Common myeloid progenitor, CD34-positive (primary cell): Measurements from ENCODE around the gene MDK.

Source experiments
- CTCF ChIA-PET: fragments of 350-600 bp; sonication (Branson Sonifier 250); formaldehyde crosslinking; loops from one replicate; lab custom pipeline; 2021; ENCODE audit warnings: antibody characterized with exemption; lab: Charles Lee
- POLR2A ChIA-PET: fragments of 350-600 bp; sonication (Branson Sonifier 250); formaldehyde crosslinking; loops from one replicate; lab custom pipeline; 2021; ENCODE audit warnings: antibody characterized with exemption; lab: Charles Lee
- DNase-seq, 3 donors: peaks; one replicate each; pipeline versions ENCODE4 v3.0.0 to v3.0.0-alpha.2; 2013
- H3K27ac ChIP-seq, 2 experiments: 1 replicate in 1 of 2; 2 replicates in 1 of 2; pipeline ENCODE4 v1.7.0; 2013; ENCODE audit warnings: inconsistent platforms in 2 of 2, low read length in 2 of 2, mild to moderate bottlenecking in 2 of 2, low read depth in 1 of 2, moderate library complexity in 1 of 2; ENCODE audit not compliant: severe bottlenecking in 2 of 2, insufficient read depth in 1 of 2, poor library complexity in 1 of 2
- H3K27me3 ChIP-seq, 5 experiments: replicated peaks in 2 of 5; 1 replicate in 3 of 5; 2 replicates in 2 of 5; pipeline versions ENCODE4 v1.6.1 to v1.7.0; 2013; ENCODE audit warnings: low read length in 4 of 5, mild to moderate bottlenecking in 2 of 5, moderate library complexity in 2 of 5, inconsistent platforms in 1 of 5; ENCODE audit not compliant: insufficient read depth in 5 of 5, control insufficient read depth in 4 of 5
- H3K36me3 ChIP-seq, 4 experiments: 1 replicate in 2 of 4; 2 replicates in 2 of 4; pipeline versions ENCODE4 v1.6.1 to v1.7.0; 2013; ENCODE audit warnings: low read length in 3 of 4, control low read depth in 1 of 4, mild to moderate bottlenecking in 1 of 4; ENCODE audit not compliant: control insufficient read depth in 4 of 4, insufficient read depth in 4 of 4
- H3K4me1 ChIP-seq, 4 experiments: 1 replicate in 3 of 4; 2 replicates in 1 of 4; pipeline versions ENCODE4 v1.6.1 to v1.7.1; 2013; ENCODE audit warnings: low read length in 3 of 4, mild to moderate bottlenecking in 3 of 4, control low read depth in 1 of 4, inconsistent platforms in 1 of 4, moderate library complexity in 1 of 4; ENCODE audit not compliant: control insufficient read depth in 4 of 4, insufficient read depth in 4 of 4; ENCODE audit errors: control extremely low read depth in 1 of 4
- H3K4me3 ChIP-seq, 7 experiments: 1 replicate in 4 of 7; 2 replicates in 3 of 7; pipeline versions ENCODE4 v1.5.1 to v1.7.0; 2013; ENCODE audit warnings: mild to moderate bottlenecking in 7 of 7, low read length in 6 of 7, moderate library complexity in 6 of 7, inconsistent platforms in 2 of 7, low read depth in 2 of 7, control low read depth in 1 of 7; ENCODE audit not compliant: insufficient read depth in 4 of 7, control insufficient read depth in 1 of 7; ENCODE audit errors: extremely low read depth in 1 of 7
- H3K9me3 ChIP-seq, 5 experiments: 1 replicate in 4 of 5; 2 replicates in 1 of 5; pipeline versions ENCODE4 v1.6.1 to v1.7.1; 2013; ENCODE audit warnings: low read length in 4 of 5, mild to moderate bottlenecking in 2 of 5, inconsistent platforms in 1 of 5, low read depth in 1 of 5, moderate library complexity in 1 of 5; ENCODE audit not compliant: control insufficient read depth in 4 of 5, insufficient read depth in 2 of 5; ENCODE audit errors: control extremely low read depth in 1 of 5
- WGBS: methylation state at CpG from one replicate; pipeline ENCODE4 v1.1.5; 2013; ENCODE audit not compliant: insufficient coverage; 5-methylcytosine and 5-hydroxymethylcytosine counted together

The MDK gene

DNA sequence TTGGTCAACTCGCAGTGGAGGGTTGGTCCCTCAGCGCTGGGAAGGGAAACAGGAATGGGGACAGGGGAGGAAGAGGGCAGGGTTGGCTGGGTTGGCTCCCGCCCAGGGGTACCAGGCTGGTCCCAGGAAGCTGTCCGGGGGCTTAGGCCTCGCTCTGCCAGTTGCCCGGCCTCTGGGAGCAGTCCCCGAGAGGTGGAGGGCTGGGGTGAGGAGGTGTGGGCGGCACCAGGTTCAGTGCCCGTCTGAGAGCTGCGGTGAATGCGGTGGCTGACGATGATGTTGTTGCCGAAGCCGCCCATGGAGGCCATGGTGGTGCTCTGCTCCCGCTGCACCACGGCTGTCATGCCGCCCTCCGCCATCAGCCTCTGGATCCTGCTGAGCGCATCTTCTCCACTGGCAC is 16.1 kb downstream of the MDK start:
- Histone ChIP-seq H3K4me3 (no peak overlapping the region), H3K36me3 (peaks cover 2 to 35% (median 23%) of the 10 kb centered on the region in 4 experiments), H3K4me1 (peaks cover 0 to 8% (median 8%) of the 10 kb centered on the region in 4 experiments), H3K27ac (no peak overlapping the region), H3K27me3 (peaks cover 0 to 14% (median 4%) of the 10 kb centered on the region in 5 experiments), H3K9me3 (no peaks in the 10 kb centered on the region)
- 97% methylated on average over 17 of the region's 19 CpGs for WGBS
- CTCF ChIA-PET, result interaction anchor here (1.0 to 1.8 kb wide), 3 partner anchors 11 to 46 kb away, joined by 3 to 7 read pairs (median 3); no protein-coding TSS in a partner anchor
- no peak for DNase-seq
- POLR2A ChIA-PET, result no interaction called here

DNA sequence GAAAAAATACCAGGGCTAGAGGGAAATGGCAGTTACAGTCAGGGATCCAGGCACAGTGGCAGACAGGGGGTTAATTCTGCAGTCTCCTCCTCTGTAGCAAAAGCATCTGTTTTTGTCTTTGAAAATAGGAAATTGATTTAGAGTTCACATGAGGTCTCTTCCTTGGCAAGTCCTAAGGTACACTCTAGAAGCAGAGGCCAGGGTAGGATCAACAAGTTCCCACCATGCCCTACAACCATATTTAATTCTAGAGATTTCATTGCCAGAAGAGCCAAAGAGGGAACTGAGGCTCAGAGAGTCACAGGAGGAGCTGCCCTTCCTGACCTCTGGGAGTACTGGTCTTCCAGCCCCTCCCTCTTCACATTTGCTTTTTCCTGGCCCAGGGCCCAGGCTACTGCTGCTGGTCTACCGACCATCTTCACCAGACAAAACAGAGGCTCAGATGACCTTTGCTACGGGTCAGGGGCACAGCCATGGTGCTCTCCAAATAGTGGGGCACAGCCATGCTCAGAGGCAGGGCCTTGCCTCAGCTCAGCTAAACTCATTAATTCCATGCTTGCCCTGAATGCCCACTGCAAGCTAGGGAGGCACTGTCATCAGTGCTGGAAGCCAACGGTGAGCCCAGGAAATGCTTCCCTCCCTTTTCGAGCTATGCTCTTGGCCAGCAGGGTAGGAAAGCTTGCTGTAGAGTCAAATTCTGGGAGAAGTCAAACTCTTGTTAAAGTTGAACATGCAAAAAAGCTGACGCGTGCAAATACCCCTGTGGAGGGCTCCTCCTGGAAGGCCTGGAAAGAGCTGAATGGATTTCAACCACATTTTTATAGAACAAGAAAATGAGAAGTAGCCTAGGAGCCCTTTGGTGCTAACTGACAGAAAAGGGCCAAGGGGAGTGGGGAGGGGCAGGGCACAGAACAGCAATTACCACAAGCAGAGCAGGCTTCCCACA is 21.8 kb downstream of the MDK start:
- Histone ChIP-seq H3K9me3 (no peaks in the 10 kb centered on the region), H3K36me3 (peaks cover 4 to 47% (median 24%) of the 10 kb centered on the region in 4 experiments), H3K4me3 (no peak overlapping the region), H3K4me1 (no peaks in the 10 kb centered on the region), H3K27ac (no peak overlapping the region), H3K27me3 (no peaks in the 10 kb centered on the region)
- ChIA-PET CTCF (interaction anchor here (1.3 to 7.1 kb wide), 2 partner anchors 13 to 25 kb away, joined by 3 to 52 read pairs; partner anchors contain the start of gene CHRM4), POLR2A (no interaction called here)
- no peak for DNase-seq
- 100% methylated on average over 4 of the region's 6 CpGs for WGBS

DNA sequence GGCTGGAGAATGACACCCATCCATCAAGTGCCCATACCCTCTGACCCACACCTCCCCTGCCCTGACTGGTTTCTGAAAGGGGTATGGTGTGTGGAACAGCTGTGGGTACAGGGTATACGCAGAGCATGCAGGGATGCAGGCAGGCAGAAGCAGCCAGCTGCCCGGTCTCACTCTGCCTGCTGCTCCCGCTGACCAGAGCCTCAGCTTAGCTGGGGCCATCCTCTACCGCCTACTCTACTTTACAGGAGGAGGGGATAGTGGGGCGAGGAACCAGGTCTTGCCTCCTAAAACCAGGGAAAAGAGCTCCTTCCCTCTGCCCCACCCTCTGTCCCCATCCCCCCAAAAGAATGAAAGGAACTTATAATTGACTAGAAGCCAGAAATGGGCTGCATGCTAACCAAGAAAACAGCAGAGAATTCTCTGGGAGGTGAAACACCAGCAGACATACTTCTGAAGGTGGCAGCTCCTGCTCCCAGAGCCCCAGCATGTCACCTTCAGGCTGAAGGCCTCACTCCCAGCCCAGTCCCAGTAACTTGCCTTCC is 23.1 kb downstream of the MDK start:
- no peaks in the 10 kb centered on the region for H3K4me1 ChIP-seq
- POLR2A ChIA-PET, result no interaction called here
- 100% methylated on average over 2 of the region's 5 CpGs for WGBS
- peaks cover 12 to 58% (median 35%) of the 10 kb centered on the region in 4 experiments for H3K36me3 ChIP-seq
- H3K9me3 ChIP-seq, result no peaks in the 10 kb centered on the region
- no peak for DNase-seq
- H3K4me3 ChIP-seq, result no peak overlapping the region
- H3K27ac ChIP-seq, result no peak overlapping the region
- H3K27me3 ChIP-seq, result no peaks in the 10 kb centered on the region
- CTCF ChIA-PET, result interaction anchor here (0.7 to 7.1 kb wide), 2 partner anchors 15 to 1175 kb away, joined by 3 to 52 read pairs; partner anchors contain the start of gene CHRM4

DNA sequence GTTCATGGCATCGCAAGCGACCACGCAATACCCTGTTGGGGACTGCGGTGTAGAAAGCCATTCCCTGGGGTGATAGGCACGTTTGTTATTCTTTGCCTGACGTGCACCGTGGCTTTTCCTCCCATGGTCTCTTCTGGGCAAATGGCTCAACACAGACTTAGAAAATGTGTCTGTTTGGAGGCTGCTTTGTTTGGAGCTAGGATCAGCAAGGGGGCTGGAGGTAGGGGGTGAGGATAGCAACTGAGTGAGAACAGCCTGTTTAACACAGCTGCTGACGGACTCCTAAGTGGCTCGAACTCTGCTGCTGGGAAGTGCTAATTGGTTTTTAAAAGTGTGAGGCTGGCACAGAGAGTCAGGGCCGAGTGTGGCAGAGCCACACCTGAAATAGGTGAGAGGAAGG is 26.2 kb downstream of the MDK start:
- CTCF ChIA-PET, result interaction anchor here (1.0 to 1.2 kb wide), 2 partner anchors 13 to 19 kb away, joined by 3 to 4 read pairs; no protein-coding TSS in a partner anchor
- POLR2A ChIA-PET, result no interaction called here
- Histone ChIP-seq H3K36me3 (peaks cover 13 to 61% (median 37%) of the 10 kb centered on the region in 4 experiments), H3K4me1 (no peaks in the 10 kb centered on the region), H3K27ac (no peak overlapping the region), H3K9me3 (no peaks in the 10 kb centered on the region), H3K27me3 (no peaks in the 10 kb centered on the region), H3K4me3 (no peak overlapping the region)
- WGBS, result 98% methylated on average over 10 of the region's 10 CpGs
- no peak for DNase-seq

DNA sequence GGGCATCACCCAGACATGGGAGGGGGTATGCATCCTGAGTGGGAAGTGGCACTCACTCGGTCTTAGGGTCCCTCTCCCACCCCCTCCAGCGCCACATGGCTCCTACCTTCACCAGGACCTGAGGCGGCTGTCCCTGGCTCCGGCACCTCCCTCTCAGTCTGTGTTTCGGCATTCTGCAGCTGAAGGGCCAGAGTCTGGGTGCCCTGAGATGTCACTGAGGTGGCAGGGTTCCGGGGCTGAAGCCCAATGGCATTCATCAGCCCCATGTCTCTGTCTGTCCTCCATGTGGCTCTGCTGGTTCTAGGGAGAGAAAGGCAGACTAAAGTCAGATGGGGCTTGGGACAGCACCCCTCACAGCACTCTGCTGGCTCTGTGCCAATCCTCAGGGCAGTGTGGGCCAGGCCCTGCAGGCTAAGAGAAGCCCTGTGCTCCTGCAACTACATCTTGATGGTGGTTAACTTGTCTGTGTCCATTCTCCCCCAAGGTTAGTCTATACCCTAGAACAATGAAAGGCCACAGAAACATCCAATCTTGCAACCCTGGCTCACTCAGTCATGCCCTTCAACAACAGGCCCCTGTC is 27.0 kb downstream of the MDK start:
- DNase-seq, result no peak
- CTCF ChIA-PET, result interaction anchor here (0.6 to 1.4 kb wide), 3 partner anchors 12 to 381 kb away, joined by 3 to 4 read pairs (median 3); no protein-coding TSS in a partner anchor
- peaks cover 15 to 58% (median 37%) of the 10 kb centered on the region in 4 experiments for H3K36me3 ChIP-seq
- H3K27ac ChIP-seq, result no peak overlapping the region
- H3K9me3 ChIP-seq, result no peaks in the 10 kb centered on the region
- no peaks in the 10 kb centered on the region for H3K27me3 ChIP-seq
- no peak overlapping the region for H3K4me3 ChIP-seq
- POLR2A ChIA-PET, result no interaction called here
- WGBS, result 100% methylated on average over 4 of the region's 6 CpGs
- H3K4me1 ChIP-seq, result no peaks in the 10 kb centered on the region

DNA sequence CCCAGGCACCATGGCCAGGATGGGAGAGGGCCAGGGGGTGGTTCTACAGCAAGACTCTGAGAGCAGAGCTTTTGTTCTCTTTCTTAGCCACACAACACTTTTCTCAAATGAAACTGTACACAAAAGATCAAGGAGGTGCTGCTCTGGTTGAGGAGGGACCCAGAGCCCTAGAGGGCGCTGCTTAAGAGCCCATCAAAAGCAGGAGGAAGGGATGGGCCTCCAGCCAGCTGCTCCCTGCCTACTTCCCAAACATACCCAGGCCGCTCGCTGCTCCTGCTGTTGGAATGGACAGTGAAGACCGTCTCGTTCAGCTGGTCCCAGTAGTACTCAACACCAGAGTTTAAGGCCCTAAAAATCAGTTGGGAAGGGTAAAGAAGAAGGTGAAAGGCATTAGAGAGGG is 28.6 kb downstream of the MDK start:
- ChIA-PET POLR2A (no interaction called here), CTCF (interaction anchor here (1.1 to 1.6 kb wide), 7 partner anchors 10 to 67 kb away, joined by 3 to 7 read pairs (median 4); no protein-coding TSS in a partner anchor)
- no peak for DNase-seq
- Histone ChIP-seq H3K36me3 (peaks cover 17 to 62% (median 41%) of the 10 kb centered on the region in 4 experiments), H3K27ac (no peak overlapping the region), H3K27me3 (no peaks in the 10 kb centered on the region), H3K4me3 (no peak overlapping the region), H3K4me1 (no peaks in the 10 kb centered on the region), H3K9me3 (no peaks in the 10 kb centered on the region)
- WGBS, result 100% methylated on average over 1 of the region's 5 CpGs
